GM21390 (cell line): Measurements from ENCODE around the gene KLHDC4.
"Not testable (repeated sequence)": the region's sequence is repeated elsewhere in the genome, so short reads cannot be mapped to it uniquely, and the experiment has no call there.

Experiments
- ATAC-seq: cut with Tn5 transposase; IDR thresholded peaks from one replicate; pipeline ENCODE4 v1.9.1; 2021; ENCODE audit not compliant: unreplicated experiment

The KLHDC4 gene

GRCh38 chr16:87721622-87722585 lies 43.9 kb downstream of the KLHDC4 start:
- no peak for ATAC-seq

GRCh38 chr16:87720446-87720845 lies 45.3 kb downstream of the KLHDC4 start:
- no peak for ATAC-seq

GRCh38 chr16:87718831-87719230 lies 47.0 kb downstream of the KLHDC4 start:
- not testable (repeated sequence) for ATAC-seq

GRCh38 chr16:87715658-87716057 lies 50.1 kb downstream of the KLHDC4 start:
- no peak for ATAC-seq

GRCh38 chr16:87715231-87715630 lies 50.6 kb downstream of the KLHDC4 start:
- ATAC-seq: no peak

- no peak for ATAC-seq
Observed at GRCh38 chr16:87713451-87714229, 52.1 kb downstream of the KLHDC4 start.

- ATAC-seq: no peak
Observed at GRCh38 chr16:87712184-87712762, 53.5 kb downstream of the KLHDC4 start.

GRCh38 chr16:87710887-87711286 lies 54.9 kb downstream of the KLHDC4 start:
- no peak for ATAC-seq

GRCh38 chr16:87709677-87710076 lies 56.1 kb downstream of the KLHDC4 start:
- ATAC-seq: no peak

- no peak for ATAC-seq
Observed at GRCh38 chr16:87708881-87709638, 56.7 kb downstream of the KLHDC4 start.

- ATAC-seq: no peak
Observed at GRCh38 chr16:87707714-87708580, 57.8 kb downstream of the KLHDC4 start.

GRCh38 chr16:87707097-87707496 lies 58.7 kb downstream of the KLHDC4 start:
- no peak for ATAC-seq

- no peak for ATAC-seq
Observed at GRCh38 chr16:87706278-87707000, 59.3 kb downstream of the KLHDC4 start.

GRCh38 chr16:87705771-87706277 lies 60.0 kb downstream of the KLHDC4 start:
- ATAC-seq: no peak

GRCh38 chr16:87704754-87705353 lies 60.9 kb downstream of the KLHDC4 start:
- ATAC-seq: no peak

GRCh38 chr16:87703835-87704375 lies 61.9 kb downstream of the KLHDC4 start:
- ATAC-seq: no peak

GRCh38 chr16:87703071-87703470 lies 62.7 kb downstream of the KLHDC4 start:
- ATAC-seq: no peak

- peak; percentile 45 for ATAC-seq
Observed at GRCh38 chr16:87702325-87702811, 63.4 kb downstream of the KLHDC4 start.
